Head of caudate nucleus (tissue), 42 donors: ENCODE results near the gene ADAMTSL1.

Experiments used
- DNase-seq, 42 donors: peaks; one replicate each; pipeline versions ENCODE4 v3.0.0 to v3.0.0-alpha.2; 2020 to 2021; ENCODE audit warnings: mixed read lengths in 7 of 42
- intact Hi-C: fragments of 100-400 bp; cut with DNase I; formaldehyde crosslinking; loops from one replicate; pipeline ENCODE4 v1.15.0; 2022

ADAMTSL1 gene

GRCh38 chr9:18743971-18744370 lies 270.0 kb downstream of the ADAMTSL1 start:
- intact Hi-C loops: no loop called here
- no peak for DNase-seq

DNA sequence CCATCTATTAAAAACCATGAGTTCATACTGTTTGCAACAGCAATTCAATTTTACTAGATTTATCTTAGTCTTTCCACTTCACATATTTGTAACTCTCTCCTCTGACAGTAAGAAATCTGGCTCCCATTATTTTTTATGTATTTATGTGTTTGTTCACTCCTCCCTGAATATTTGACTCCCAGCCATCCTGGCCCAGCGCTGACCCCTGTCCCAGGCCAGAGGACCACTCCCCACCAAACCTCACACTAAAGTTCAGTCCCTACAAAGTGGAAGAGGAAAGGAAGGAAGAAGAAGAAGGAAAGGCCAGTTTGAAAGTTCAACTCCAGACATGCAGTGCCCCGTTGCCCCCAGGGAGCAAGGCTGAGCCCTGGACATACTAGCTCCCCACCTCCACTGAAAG lies 271.8 kb downstream of the ADAMTSL1 start:
- DNase-seq: no peak
- intact Hi-C loops: no loop called here

GRCh38 chr9:18746631-18747030 lies 272.7 kb downstream of the ADAMTSL1 start:
- intact Hi-C loops: no loop called here
- DNase-seq: peak in 12 of 42 donors; percentile 5 to 51 (median 20)

DNA sequence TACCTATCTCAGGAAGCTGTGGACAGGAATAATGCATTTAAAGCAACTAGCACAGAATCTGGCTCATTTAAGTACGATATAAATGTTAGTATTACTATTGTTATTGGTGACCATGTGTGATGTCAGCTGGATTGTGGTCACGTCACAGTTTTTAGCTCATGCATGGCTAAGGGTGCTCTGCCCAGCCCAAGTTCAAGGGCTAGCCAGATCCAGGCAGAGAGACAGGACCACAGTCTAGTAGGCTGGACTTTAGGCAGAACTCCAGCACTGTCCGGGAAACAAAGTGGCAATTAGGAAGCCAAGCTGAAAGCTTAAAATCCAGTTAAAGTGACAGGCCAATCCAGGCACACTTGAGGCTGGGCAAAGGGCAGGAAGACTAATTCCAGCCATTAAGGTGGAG lies 273.6 kb downstream of the ADAMTSL1 start:
- intact Hi-C loops: no loop called here
- peak in 26 of 42 donors; percentile 1 to 70 (median 32) for DNase-seq

GRCh38 chr9:18748251-18748701 lies 274.3 kb downstream of the ADAMTSL1 start:
- intact Hi-C loops: no loop called here

DNA sequence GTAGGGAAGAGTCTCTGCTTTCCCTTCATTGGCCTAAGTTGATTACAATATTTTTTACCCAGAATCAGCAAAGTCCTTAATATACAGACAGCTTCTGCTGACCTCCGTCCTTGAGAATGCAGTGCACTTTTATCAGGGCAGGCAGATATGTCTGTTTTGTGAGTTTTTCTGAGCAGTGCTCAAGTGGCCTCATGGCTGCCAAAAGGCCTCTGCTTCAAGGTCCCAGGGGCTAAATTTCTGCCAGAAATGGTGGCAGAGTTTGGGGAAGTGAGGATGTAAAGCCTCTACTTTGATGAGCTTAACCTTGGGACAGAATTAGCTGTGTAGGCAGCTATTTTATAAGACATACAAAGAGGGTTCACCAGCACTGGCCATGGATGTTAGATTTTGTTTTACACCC lies 275.8 kb downstream of the ADAMTSL1 start:
- intact Hi-C loops: no loop called here
- no peak for DNase-seq

More at GRCh38 chr9:18748251-18748701, 274.3 kb downstream of the ADAMTSL1 start:
- DNase-seq: no peak

GRCh38 chr9:18753904-18754303 lies 280.0 kb downstream of the ADAMTSL1 start:
- DNase-seq: no peak
- intact Hi-C loops: no loop called here

GRCh38 chr9:18754537-18754936 lies 280.6 kb downstream of the ADAMTSL1 start:
- intact Hi-C loops: no loop called here
- DNase-seq: no peak

DNA sequence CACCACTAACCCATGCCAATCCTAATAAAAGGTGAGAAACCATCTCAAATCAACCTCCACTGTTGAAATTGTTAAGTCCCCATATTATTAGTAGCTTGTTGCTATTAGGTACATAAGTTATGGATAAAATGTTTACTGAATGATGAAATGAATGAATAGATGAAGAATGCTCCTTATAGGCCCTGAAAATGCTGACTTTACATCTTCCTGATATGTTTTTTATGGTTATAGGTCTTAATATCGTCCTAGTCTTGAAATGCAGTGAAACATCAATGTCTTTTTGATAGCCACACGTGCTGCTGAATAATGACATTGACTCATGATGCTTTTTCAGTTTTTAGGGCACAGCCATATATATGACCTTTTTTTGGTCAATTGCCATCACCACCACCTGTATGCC lies 281.3 kb downstream of the ADAMTSL1 start:
- no peak for DNase-seq
- intact Hi-C loops: no loop called here

GRCh38 chr9:18756712-18757125 lies 282.8 kb downstream of the ADAMTSL1 start:
- intact Hi-C loops: no loop called here
- no peak for DNase-seq

- intact Hi-C loops: no loop called here
- DNase-seq: no peak
Observed at GRCh38 chr9:18759827-18760226, 285.9 kb downstream of the ADAMTSL1 start.

GRCh38 chr9:18761742-18762300 lies 287.9 kb downstream of the ADAMTSL1 start:
- no peak for DNase-seq
- intact Hi-C loops: no loop called here

GRCh38 chr9:18766989-18767550 lies 293.1 kb downstream of the ADAMTSL1 start:
- intact Hi-C loops: no loop called here
- no peak for DNase-seq

GRCh38 chr9:18768951-18769622 lies 295.1 kb downstream of the ADAMTSL1 start:
- intact Hi-C loops: no loop called here
- DNase-seq: no peak

GRCh38 chr9:18770131-18770908 lies 296.4 kb downstream of the ADAMTSL1 start:
- intact Hi-C loops: no loop called here
- no peak for DNase-seq

DNA sequence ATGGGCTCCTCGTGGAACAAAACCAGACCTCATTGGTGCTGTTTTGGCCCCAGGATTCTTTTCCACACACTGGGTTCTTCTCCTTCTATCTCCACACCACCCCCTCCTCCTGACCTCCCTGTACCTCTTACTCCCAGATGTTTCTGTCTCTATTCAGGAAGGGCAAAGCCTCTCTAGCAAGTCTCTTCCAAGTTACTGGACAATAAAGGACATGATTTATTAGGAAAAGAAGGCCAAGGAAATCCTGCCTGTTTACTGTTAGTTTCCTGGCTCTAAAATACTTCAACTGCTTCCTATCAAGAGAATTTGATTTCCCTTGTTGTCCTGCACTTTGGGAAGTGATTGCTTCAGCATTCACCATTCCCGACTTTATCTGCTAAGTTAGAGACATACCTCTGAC lies 297.1 kb downstream of the ADAMTSL1 start:
- intact Hi-C loops: no loop called here
- DNase-seq: no peak

- no peak for DNase-seq
- intact Hi-C loops: no loop called here
Observed at GRCh38 chr9:18771763-18772162, 297.8 kb downstream of the ADAMTSL1 start.

- intact Hi-C loops: no loop called here
- DNase-seq: no peak
Observed at GRCh38 chr9:18775241-18775640, 301.3 kb downstream of the ADAMTSL1 start.

GRCh38 chr9:18775930-18776329 lies 302.0 kb downstream of the ADAMTSL1 start:
- no peak for DNase-seq
- intact Hi-C loops: no loop called here
